Osteocyte (in vitro differentiated cells): ENCODE results near the gene SPSB4. TPM values are rescaled to one million over a fixed set of nuclear protein-coding genes. Genes with fewer than 3 reads are reported as not detected.

ENCODE experiments used
- DNase-seq: peaks from one replicate; pipeline ENCODE4 v3.0.0; 2021; ENCODE audit warnings: mixed read lengths; ENCODE audit not compliant: unreplicated experiment; ENCODE audit errors: extremely low spot score
- H3K27ac Mint-ChIP-seq: one replicate; pipeline ENCODE4 v1.8.0; 2021; ENCODE audit warnings: mild to moderate bottlenecking, mixed read lengths; ENCODE audit not compliant: unreplicated experiment
- H3K27me3 Mint-ChIP-seq: one replicate; pipeline ENCODE4 v1.8.0; 2021; ENCODE audit warnings: mixed read lengths; ENCODE audit not compliant: unreplicated experiment
- H3K36me3 Mint-ChIP-seq: one replicate; pipeline ENCODE4 v1.8.0; 2021; ENCODE audit warnings: mixed read lengths; ENCODE audit not compliant: unreplicated experiment
- H3K4me1 Mint-ChIP-seq: one replicate; pipeline ENCODE4 v1.8.0; 2021; ENCODE audit warnings: mixed read lengths; ENCODE audit not compliant: unreplicated experiment
- H3K4me3 Mint-ChIP-seq: one replicate; pipeline ENCODE4 v1.8.0; 2021; ENCODE audit warnings: mild to moderate bottlenecking, moderate library complexity, mixed read lengths; ENCODE audit not compliant: unreplicated experiment
- H3K9me3 Mint-ChIP-seq: one replicate; pipeline ENCODE4 v1.8.0; 2021; ENCODE audit warnings: mixed read lengths; ENCODE audit not compliant: unreplicated experiment
- total RNA-seq: library from RNA; stranded (reverse); gene quantifications from 2 replicates; pipeline ENCODE4 v1.2.1, GENCODE V29; 2021
- TF ChIP-seq, protein P1 (sequence below): fragments of 200-600 bp; sonication (generic); IDR thresholded peaks from 2 replicates; pipeline ENCODE4 v1.5.0; 2021; ENCODE audit warnings: antibody characterized with exemption, mild to moderate bottlenecking, moderate library complexity

SPSB4 gene
- total RNA-seq, 1 donor from 2014 or later = 3.3 TPM

DNA sequence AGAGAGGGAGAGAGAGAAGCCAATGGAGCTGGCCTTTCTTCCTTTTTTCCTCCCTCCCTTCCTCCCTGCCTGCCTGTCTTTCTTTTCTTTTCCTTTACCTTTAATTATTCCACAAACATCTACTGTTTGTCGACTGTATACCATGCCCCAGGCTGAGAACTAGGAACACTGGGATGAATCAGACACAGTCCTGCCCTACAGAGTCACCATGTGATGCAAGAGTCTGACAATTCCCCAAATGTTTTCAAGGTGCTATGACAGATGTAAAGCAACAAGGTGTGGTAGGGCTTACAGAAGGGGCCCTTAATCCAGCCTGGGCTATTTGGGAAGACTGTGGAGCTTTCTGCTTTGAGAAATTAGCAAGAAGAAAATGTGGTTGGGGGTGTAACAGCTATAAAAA lies 4.0 kb upstream of the SPSB4 start:
- H3K36me3 Mint-ChIP-seq = no peaks in the 10 kb centered on the region
- H3K4me3 Mint-ChIP-seq = no peak overlapping the region
- H3K9me3 Mint-ChIP-seq = no peaks in the 10 kb centered on the region
- TF ChIP-seq, protein P1, sequence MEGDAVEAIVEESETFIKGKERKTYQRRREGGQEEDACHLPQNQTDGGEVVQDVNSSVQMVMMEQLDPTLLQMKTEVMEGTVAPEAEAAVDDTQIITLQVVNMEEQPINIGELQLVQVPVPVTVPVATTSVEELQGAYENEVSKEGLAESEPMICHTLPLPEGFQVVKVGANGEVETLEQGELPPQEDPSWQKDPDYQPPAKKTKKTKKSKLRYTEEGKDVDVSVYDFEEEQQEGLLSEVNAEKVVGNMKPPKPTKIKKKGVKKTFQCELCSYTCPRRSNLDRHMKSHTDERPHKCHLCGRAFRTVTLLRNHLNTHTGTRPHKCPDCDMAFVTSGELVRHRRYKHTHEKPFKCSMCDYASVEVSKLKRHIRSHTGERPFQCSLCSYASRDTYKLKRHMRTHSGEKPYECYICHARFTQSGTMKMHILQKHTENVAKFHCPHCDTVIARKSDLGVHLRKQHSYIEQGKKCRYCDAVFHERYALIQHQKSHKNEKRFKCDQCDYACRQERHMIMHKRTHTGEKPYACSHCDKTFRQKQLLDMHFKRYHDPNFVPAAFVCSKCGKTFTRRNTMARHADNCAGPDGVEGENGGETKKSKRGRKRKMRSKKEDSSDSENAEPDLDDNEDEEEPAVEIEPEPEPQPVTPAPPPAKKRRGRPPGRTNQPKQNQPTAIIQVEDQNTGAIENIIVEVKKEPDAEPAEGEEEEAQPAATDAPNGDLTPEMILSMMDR = no peak
- H3K4me1 Mint-ChIP-seq = peaks cover 6% of the 10 kb centered on the region
- H3K27me3 Mint-ChIP-seq = peaks cover 34% of the 10 kb centered on the region
- H3K27ac Mint-ChIP-seq = no peak overlapping the region
- no peak for DNase-seq

DNA sequence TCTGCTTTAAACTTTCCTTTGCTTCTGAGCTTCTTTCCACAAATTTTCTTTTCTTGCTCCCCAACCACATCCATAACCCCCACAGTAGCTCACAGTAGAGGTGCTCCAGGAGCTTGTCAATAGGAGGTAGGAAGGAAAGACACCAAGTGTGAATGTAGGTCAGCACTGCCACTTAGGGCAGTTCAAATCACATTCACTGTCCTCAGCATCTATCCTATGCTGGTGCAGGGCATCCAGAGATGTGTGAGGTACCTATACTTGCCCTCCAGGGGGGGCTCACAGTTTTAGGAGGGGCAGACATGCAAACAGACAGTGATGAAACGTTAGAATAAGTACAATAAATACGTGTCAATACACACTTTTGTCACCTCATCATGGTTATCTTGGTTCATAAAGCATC lies 1.5 kb upstream of the SPSB4 start:
- Mint-ChIP-seq H3K27me3 (peaks cover 34% of the 10 kb centered on the region), H3K4me3 (no peak overlapping the region), H3K36me3 (no peaks in the 10 kb centered on the region), H3K4me1 (peaks cover 14% of the 10 kb centered on the region), H3K9me3 (no peaks in the 10 kb centered on the region), H3K27ac (no peak overlapping the region)
- TF ChIP-seq, protein P1 = peak; percentile 43
- DNase-seq = no peak

DNA sequence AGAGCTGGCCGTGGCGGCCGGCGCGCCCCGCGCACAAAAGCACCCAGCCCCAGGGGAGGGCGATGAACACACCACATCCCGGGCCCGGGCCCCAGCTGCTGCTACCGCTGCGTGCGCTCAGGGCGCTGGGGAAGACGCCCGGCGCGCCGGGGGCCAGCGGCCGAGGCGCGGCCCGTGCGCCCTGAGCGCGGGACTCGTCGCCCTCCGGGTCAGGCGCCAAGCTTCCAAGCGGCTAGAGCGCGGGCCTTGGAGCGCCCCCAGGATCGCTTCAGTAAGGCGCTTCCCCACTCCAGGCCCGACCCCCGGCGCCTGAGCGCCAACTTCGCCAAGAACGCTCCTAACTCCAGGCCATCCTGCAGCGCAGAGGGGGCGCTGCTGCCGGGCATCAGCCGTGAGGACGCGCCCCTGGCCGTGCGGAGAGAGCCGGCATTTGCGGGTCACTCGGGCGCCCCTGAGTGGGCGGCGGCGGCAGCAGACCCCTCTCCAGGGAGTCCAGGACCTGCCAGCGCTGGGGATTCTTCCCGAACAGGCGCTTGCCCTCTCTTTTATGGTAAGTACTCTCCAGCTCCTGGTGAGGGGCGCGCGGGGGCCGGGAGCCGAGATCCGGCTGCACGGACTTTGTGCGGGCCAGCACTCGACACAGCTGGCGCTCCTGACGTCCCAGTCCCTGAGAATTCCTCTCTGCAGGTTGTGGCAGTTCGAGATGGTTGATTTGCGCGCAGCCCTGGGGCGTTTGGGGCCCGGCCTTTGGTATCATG lies 475 bp downstream of the SPSB4 start:
- Mint-ChIP-seq H3K4me1 (peaks cover 17% of the 10 kb centered on the region), H3K9me3 (no peaks in the 10 kb centered on the region), H3K4me3 (peak overlapping the region; percentile 76), H3K27me3 (peaks cover 29% of the 10 kb centered on the region), H3K36me3 (no peaks in the 10 kb centered on the region), H3K27ac (no peak overlapping the region)
- no peak for DNase-seq
- TF ChIP-seq, protein P1 = no peak

DNA sequence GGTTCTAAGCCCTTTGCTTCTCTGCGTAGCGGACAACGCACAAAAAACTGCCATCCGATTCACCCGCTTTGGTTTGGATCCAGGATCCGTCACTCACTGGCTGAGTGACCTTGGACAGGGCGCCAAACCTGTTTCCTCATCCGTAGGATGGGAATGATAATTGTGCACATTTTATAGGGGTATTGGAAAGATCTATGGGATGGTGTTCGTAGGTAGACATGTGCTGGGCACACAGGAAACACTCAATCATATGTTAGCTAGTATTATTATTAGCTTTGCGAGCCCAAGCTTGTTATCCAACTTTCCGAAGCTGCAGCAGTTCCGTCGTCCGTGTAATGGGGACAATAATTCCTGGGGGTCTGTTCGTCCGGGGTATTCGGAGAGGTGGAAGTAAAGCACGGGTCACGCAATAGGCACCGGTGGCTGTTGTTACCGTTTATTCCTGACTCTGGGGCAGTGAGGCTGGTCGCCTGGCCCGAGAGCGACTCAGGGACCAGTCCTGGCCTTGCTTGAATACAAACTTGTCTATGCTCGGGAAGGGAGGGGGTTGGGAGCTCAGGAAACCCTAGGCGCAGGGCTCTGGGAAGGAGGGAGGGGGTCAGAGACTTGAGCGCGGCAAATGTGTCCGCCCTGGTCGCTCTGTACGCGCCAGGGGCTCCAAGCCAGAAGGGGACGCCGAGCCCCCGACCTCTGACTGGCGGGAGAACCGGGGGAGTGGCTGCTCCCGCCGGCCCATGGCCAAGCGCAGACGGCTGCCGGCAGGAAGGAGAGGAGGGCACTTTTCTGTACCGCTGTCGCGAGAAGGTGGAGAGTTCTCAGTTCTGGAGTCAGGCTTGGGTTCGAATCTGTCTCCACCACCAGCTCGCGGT lies 1.3 kb downstream of the SPSB4 start:
- no peaks in the 10 kb centered on the region for H3K9me3 Mint-ChIP-seq
- peaks cover 20% of the 10 kb centered on the region for H3K4me1 Mint-ChIP-seq
- peak overlapping the region; percentile 5 for H3K27ac Mint-ChIP-seq
- TF ChIP-seq, protein P1 = no peak
- no peaks in the 10 kb centered on the region for H3K36me3 Mint-ChIP-seq
- peaks cover 25% of the 10 kb centered on the region for H3K27me3 Mint-ChIP-seq
- no peak for DNase-seq
- peak overlapping the region; percentile 76 for H3K4me3 Mint-ChIP-seq

DNA sequence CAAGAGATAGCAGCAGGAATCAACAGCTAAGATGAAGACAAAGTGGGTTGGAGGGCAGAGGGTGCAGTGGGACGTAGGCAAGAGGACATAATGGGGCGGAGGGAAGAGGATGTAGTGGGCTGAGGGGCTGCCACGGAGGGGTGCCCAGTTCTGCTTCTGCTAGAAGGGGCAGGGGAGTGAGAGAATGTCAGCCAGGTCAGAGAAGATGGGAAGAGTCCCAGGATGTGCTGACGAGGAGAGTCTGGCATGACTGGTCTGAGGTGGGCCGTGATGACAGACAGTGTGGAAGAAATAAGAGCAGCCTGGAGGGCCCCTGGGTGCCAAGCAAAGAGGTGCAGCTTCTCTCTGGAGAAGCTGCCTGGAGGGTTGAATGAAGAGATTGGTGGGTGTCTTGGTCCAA lies 4.0 kb downstream of the SPSB4 start:
- no peaks in the 10 kb centered on the region for H3K36me3 Mint-ChIP-seq
- no peaks in the 10 kb centered on the region for H3K9me3 Mint-ChIP-seq
- peaks cover 20% of the 10 kb centered on the region for H3K4me1 Mint-ChIP-seq
- DNase-seq = no peak
- TF ChIP-seq, protein P1 = no peak
- H3K27me3 Mint-ChIP-seq = peaks cover under 1% of the 10 kb centered on the region
- H3K4me3 Mint-ChIP-seq = no peak overlapping the region
- H3K27ac Mint-ChIP-seq = no peak overlapping the region
